ENCODE measurements around the gene TCF12.
"Not testable (repeated sequence)": the region's sequence is repeated elsewhere in the genome, so short reads cannot be mapped to it uniquely, and the experiment has no call there.

TCF12 gene

GRCh38 chr15:56948000-56948763 is 29.7 kb downstream of the TCF12 start:
- DNase-seq: no peak

DNA sequence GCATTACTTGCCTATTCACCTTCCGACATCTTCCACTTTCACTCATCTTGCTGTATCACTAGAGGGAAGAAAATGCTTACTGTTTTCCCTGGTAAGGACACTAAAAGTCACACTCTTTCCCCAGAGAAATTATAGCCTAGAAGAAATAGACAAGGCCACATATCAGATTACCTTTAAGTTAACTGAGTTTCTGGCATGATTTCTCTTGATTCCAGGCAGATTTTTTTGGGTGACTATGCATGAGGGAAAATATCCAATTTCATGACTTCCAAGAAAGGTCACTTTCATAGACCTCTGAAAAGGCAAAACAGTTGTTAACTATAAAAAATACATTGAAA is 30.3 kb downstream of the TCF12 start:
- DNase-seq: no peak

- no peak for DNase-seq
Observed at GRCh38 chr15:56950979-56951378, 32.5 kb downstream of the TCF12 start.

DNA sequence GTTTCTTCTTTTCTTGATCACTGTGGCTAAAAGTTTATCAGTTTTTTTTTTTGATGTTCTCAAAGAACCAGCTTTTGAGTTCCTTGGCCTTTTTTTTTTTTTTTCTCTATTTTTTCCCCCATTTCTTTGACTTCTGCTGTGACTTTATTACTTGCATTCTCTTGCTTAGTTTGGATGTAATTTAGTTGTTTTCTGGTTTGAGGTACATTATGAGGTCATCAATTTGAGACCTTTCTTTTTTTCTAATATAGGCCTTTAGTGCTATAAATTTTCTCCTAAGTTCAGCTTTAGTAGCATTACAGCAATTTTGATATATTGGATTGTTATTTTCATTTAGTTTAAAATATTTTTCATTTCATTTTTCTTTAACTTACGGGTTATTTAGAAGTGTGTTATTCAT is 35.3 kb downstream of the TCF12 start:
- no peak for DNase-seq

DNA sequence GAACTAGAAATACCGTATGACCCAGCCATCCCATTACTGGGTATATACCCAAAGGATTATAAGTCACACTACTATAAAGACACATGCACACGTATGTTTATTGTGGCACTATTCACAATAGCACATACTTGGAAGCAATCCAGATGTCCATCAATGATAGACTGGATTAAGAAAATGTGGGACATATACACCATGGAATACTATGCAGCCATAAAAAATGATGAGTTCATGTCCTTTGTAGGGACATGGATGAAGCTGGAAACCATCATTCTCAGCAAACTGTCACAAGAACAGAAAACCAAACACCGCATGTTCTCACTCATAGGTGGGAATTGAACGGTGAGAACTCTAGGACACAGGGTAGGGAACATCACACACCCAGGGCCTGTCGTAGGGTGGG is 36.6 kb downstream of the TCF12 start:
- not testable (repeated sequence) for DNase-seq

- no peak for DNase-seq
Observed at GRCh38 chr15:56956538-56956937, 38.1 kb downstream of the TCF12 start.

DNA sequence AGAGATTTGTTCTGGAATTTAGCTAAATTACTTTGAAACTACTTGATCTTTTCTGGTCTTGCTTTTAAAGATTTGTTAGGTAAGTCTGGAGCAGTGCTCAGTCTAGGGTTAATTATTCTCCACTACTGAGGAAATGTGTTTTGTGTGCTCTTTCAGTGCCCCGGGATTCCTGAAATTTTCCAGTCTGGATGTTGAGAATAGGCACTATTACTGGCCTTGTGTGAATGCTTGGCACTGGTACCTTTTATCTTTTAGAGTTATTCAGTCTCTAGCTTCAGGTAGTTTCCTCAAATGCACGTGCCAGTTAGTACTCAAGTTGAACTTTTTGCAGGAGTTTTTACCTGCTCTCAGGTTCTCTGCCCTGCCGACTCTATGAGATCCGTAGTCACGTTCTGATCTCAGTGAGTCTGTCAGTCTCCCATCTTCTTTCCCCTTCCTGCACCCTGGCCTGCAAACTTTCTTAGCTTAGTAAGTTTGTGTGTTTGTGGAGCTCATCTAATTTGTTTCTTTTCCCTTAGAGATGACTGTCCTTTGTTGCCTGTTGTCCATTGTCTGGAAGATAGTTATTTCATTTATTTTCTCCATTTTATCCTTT is 39.5 kb downstream of the TCF12 start:
- DNase-seq: no peak

DNA sequence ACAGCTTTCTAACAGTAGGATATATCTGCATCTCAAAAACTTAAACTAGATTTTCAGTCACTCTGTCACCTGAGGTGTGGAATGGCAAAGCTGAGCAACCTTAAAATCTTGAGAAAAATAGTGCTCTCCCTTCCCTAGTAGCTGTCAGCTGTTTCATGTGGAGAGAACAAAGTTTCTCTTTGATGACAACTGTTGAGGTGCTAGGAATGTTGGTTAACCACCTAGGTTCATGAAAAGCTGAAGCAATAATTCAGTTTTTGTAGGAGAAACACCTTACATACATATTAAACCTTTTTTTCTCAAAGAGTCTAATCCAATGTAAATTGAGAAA is 40.8 kb downstream of the TCF12 start:
- no peak for DNase-seq

GRCh38 chr15:56960116-56960515 is 41.7 kb downstream of the TCF12 start:
- no peak for DNase-seq

- DNase-seq: no peak
Observed at GRCh38 chr15:56963126-56963525, 44.7 kb downstream of the TCF12 start.

- DNase-seq: no peak
Observed at GRCh38 chr15:56963710-56964109, 45.3 kb downstream of the TCF12 start.

GRCh38 chr15:56964182-56964581 is 45.7 kb downstream of the TCF12 start:
- no peak for DNase-seq

GRCh38 chr15:56965231-56966013 is 47.0 kb downstream of the TCF12 start:
- DNase-seq: no peak

GRCh38 chr15:56967336-56967735 is 48.9 kb downstream of the TCF12 start:
- DNase-seq: no peak

DNA sequence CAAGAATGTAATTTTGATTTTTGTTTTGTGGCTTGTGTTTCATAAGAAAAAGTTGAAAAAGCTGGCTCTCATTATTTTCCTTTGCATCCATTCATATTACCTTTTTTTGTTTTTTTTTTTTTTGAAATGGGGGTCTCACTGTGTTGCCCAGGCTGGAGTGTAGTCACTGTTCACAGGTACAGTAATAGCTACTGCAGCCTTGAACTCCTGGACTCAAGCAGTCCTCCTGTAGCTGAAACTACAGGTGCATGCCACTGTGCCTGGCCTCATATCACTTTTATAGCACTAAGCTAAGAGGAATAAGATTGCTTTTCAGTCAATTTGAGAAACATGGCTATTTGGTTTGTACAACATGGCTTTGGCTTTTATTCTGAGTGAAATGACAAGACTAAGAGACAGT is 49.8 kb downstream of the TCF12 start:
- DNase-seq: no peak

- no peak for DNase-seq
Observed at GRCh38 chr15:56968821-56969220, 50.4 kb downstream of the TCF12 start.

- no peak for DNase-seq
Observed at GRCh38 chr15:56969265-56969895, 50.9 kb downstream of the TCF12 start.

- DNase-seq: no peak
Observed at GRCh38 chr15:56971571-56971970, 53.1 kb downstream of the TCF12 start.

DNA sequence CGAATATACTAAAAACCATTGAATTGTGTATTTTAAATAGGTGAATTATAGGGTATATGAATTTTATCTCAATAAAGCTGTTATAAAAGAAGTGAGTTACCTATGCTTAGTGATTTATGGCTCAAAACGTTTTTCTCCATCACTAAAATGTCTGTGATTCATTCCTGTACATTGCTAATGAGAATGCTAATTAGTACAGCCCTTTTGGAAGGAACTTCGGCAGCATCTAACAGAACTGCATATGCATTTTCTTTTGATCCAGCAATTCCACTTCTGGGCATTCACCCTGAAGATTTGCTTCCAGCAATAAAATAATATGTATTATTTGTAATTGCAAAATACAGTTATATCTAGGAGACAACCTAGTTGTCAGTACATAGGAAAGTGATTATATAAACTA is 53.6 kb downstream of the TCF12 start:
- no peak for DNase-seq

DNA sequence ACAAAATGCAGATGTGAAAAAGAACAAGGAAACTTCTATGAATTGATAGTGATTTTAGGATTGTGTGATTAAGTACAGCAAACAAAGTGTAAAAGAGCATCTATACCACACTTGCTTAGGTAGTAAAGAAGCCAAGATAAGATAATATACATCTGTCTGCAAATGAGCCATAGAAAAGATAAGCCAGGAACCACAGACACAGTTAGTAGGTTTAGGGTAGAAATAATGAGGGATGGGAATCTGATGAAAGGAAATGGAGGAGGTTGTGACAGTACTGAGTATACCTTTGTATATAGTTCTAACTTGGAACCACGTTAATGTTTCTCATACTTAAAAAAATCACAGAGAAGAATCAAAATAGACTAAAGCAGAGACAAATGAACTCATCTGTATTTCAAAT is 54.0 kb downstream of the TCF12 start:
- DNase-seq: no peak

DNA sequence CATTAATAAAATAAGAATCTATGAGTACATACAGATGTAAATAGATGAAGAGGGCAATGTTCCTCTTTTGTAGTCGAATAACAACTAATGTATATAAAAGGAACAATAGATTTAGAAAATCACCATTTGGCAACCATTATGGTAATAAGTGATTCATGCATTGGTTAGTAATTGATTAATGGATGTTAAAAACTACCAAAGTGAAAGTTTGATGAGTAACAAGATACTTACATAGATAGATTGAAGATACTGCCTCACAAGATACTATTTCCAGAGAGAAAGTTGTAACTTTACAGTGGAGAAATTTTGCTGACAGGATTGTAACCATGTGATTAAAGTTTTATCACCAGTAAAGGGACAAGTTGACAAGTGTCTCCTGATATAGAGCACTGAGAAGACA is 55.0 kb downstream of the TCF12 start:
- no peak for DNase-seq

DNA sequence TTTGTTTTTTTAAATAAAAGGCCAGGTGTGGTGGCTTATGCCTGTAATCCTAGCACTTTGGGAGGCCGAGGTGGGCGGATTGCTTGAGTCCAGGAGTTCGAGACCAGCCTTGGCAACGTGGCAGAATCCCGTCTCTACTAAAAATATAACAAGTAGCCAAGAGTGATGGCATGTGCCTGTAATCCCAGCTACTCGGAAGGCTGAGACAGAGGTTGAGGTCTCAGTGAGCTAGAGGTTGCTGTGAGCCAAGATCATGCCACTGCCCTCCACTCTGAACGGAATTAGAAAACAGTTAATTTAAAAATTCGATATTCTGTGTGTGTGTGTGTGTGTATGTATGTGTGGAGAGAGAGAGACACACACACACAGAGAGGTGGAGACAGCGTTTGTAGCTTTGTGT is 58.8 kb downstream of the TCF12 start:
- DNase-seq: no peak

- DNase-seq: no peak
Observed at GRCh38 chr15:56978898-56979662, 60.6 kb downstream of the TCF12 start.

Data from midbrain (tissue), 1 donor.